H7 (cell line): ENCODE measurements around the gene SPATA6L. TPM values are rescaled to one million over a fixed set of nuclear protein-coding genes. Genes with fewer than 3 reads are reported as not detected.
"Not testable (repeated sequence)": the region's sequence is repeated elsewhere in the genome, so short reads cannot be mapped to it uniquely, and the experiment has no call there.

Experiments used
- DNase-seq: peaks from one replicate; pipeline ENCODE4 v3.0.0; 2012
- H3K27me3 ChIP-seq: 2 replicates; pipeline ENCODE4 v1.6.0; 2011; ENCODE audit warnings: mild to moderate bottlenecking, low read length; ENCODE audit not compliant: control insufficient read depth, insufficient read depth
- H3K36me3 ChIP-seq: replicated peaks from 2 replicates; pipeline ENCODE4 v1.5.1; 2011; ENCODE audit warnings: low read length; ENCODE audit not compliant: control insufficient read depth, insufficient read depth
- H3K4me3 ChIP-seq: 2 replicates; pipeline ENCODE4 v1.5.1; 2011; ENCODE audit warnings: low read depth, mild to moderate bottlenecking, control low read depth, low read length, moderate library complexity; ENCODE audit not compliant: insufficient read depth
- total RNA-seq: library from RNA; depleted of rRNA; stranded (reverse); fragments of >200 nt; shearing (Covaris generic); gene quantifications from 2 replicates; pipeline ENCODE4 v1.2.3, GENCODE V29; 2014

The SPATA6L gene
- total RNA-seq, 1 experiment from 2014 or later, result 0.48 TPM

GRCh38 chr9:4662989-4663792 lies 3.1 kb downstream of the SPATA6L start:
- peaks cover 5% of the 10 kb centered on the region for H3K27me3 ChIP-seq
- peak overlapping the region; percentile 90 for H3K4me3 ChIP-seq
- no peaks in the 10 kb centered on the region for H3K36me3 ChIP-seq
- DNase-seq, result no peak

- H3K36me3 ChIP-seq, result no peaks in the 10 kb centered on the region
- peak; percentile 93 for DNase-seq
- H3K4me3 ChIP-seq, result peak within 1 kb of the TSS; percentile 90
- peaks cover 4% of the 10 kb centered on the region for H3K27me3 ChIP-seq
Measured at GRCh38 chr9:4662108-4662988, 3.9 kb downstream of the SPATA6L start, which contains the start of gene PLPP6. Gene PLPP6 (plus strand): TSS chr9:4662294. CDS start chr9:4662376, 82 bp downstream.

DNA sequence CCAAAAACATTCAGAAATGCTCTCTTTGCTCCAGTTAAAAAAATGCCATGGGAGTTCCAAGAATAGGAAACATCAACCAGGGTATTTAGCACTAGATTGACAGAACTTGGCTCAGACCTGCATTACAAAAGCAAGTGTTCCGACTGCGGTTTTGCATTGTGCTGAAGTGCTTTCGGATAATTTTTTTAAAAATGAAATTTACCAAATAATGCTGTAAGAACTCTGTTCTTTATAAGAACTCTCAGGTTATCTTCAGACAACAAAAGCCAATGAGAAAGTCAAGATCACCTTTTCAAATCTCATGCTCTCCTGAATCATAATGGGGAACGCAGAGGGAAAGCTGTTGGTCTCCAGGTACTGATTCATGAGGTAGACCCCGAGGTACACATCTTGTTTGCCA lies 4.7 kb downstream of the SPATA6L start:
- H3K4me3 ChIP-seq, result peak overlapping the region; percentile 32
- no peaks in the 10 kb centered on the region for H3K36me3 ChIP-seq
- DNase-seq, result no peak
- peaks cover 3% of the 10 kb centered on the region for H3K27me3 ChIP-seq

DNA sequence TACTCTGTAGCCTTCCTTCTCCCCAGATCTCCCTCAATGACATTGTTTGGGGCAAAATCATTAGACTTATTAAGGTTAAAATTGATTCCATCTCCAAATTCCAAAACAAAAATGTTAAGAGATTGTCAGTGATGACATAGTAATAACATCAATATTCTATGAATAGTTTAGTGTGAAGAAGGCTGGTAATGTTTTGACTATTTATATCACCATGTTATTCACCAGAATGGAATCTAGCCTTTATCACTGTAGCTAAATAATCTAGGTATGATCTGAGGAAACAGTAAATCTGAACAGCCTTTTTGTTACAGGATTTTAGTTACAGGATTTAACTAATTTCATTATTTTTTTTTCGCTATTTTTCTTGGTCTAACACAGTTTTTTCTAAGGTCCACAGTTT lies 5.1 kb downstream of the SPATA6L start:
- Histone ChIP-seq H3K4me3 (no peak overlapping the region), H3K36me3 (no peaks in the 10 kb centered on the region), H3K27me3 (no peaks in the 10 kb centered on the region; the same call in 1 of the 2 replicates)
- no peak for DNase-seq

GRCh38 chr9:4660665-4661064 lies 5.6 kb downstream of the SPATA6L start:
- H3K4me3 ChIP-seq, H3K36me3 ChIP-seq, H3K27me3 ChIP-seq, DNase-seq: not testable (repeated sequence)

- no peak for DNase-seq
- H3K27me3 ChIP-seq, result no peaks in the 10 kb centered on the region
- H3K4me3 ChIP-seq, result no peak overlapping the region
- no peaks in the 10 kb centered on the region for H3K36me3 ChIP-seq
Measured at GRCh38 chr9:4657426-4658159, 8.7 kb downstream of the SPATA6L start.

GRCh38 chr9:4656621-4657020 lies 9.7 kb downstream of the SPATA6L start:
- H3K27me3 ChIP-seq, result no peaks in the 10 kb centered on the region
- no peaks in the 10 kb centered on the region for H3K36me3 ChIP-seq
- no peak overlapping the region for H3K4me3 ChIP-seq
- DNase-seq, result no peak

GRCh38 chr9:4656196-4656595 lies 10.1 kb downstream of the SPATA6L start:
- not testable (repeated sequence) for H3K27me3 ChIP-seq, H3K4me3 ChIP-seq, H3K36me3 ChIP-seq, DNase-seq

- H3K27me3 ChIP-seq, result no peaks in the 10 kb centered on the region
- no peak overlapping the region for H3K4me3 ChIP-seq
- no peak for DNase-seq
- H3K36me3 ChIP-seq, result no peaks in the 10 kb centered on the region
Measured at GRCh38 chr9:4654538-4654937, 11.7 kb downstream of the SPATA6L start.

GRCh38 chr9:4654084-4654483 lies 12.2 kb downstream of the SPATA6L start:
- Histone ChIP-seq H3K27me3 (no peaks in the 10 kb centered on the region), H3K4me3 (no peak overlapping the region), H3K36me3 (no peaks in the 10 kb centered on the region)
- no peak for DNase-seq

DNA sequence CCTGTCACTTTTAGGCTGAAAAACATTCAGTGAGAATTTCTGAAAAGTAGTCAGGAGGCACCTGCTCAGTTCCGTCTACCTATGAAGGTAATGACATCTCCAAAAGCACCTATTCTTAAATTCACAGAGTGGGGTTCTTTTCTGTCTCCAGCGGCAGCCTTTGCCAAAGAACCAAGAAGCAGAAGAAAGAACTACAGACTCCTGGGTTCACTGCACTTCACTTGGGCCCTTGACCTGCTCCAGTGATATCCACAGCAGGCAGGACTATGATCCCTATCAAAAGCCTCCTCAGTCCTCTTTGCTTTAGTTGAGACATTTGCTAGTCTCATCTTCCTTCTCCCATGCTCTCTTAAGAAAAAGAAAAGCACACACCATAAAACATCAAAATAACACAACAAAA lies 23.9 kb downstream of the SPATA6L start:
- no peak for DNase-seq
- Histone ChIP-seq H3K4me3 (no peak overlapping the region), H3K27me3 (no peaks in the 10 kb centered on the region), H3K36me3 (no peaks in the 10 kb centered on the region)

DNA sequence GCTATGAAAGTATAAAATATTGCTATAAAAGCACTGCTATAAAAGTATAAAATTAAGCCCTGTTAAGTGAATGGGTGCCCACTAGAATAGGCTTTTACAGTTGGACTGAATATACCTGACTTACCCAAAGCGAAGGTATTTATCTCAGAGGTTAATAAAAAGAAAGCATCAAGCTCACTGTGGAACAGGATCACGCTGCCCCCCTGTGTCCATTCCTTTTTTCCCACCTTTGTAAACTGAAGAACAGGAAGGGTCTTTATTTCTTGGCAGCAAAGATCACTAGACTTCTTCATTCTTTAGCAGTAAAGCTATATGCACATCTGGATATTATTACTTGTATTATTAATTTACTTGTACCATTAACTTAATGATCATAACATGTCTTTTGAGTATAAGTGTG lies 26.3 kb downstream of the SPATA6L start:
- peak; percentile 44 for DNase-seq
- Histone ChIP-seq H3K27me3 (no peaks in the 10 kb centered on the region), H3K4me3 (no peak overlapping the region), H3K36me3 (no peaks in the 10 kb centered on the region)

DNA sequence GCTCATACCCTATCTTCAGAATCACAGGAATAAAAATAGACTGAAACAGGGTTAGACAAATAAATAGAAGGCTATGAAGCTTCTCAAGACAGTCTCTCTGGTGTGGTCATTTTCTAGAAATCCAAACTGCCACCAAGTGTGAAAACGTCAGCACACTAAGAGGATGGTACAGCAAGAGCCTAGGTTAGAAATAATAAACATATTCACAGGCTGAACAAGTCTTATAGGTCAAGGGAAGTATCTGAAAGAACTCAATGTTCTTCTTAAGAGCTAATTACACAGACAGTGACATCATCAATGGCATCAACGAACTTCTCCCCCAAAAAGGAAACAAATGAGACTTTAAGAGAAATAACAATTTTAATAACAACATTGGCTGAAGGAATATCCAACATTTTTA lies 26.9 kb downstream of the SPATA6L start:
- no peak for DNase-seq
- no peaks in the 10 kb centered on the region for H3K27me3 ChIP-seq
- no peak overlapping the region for H3K4me3 ChIP-seq
- no peaks in the 10 kb centered on the region for H3K36me3 ChIP-seq

DNA sequence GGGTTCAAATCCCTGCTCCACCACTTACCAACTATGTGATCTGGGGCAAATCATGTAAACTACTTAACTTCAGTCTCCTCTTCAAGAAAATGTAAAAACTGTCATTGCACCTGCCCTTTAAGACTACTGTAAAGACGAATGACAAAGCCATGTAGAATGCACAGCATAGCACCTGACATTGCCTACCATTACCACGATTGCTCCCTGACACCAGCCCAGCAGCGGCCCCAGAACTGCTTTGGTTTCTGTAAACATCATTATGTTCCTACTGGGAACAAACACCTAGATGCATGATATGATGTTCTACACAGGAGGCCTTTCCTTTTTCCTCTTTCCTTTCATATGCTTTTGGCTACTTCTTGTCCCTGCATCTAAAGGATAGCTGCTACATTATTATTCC lies 27.3 kb downstream of the SPATA6L start:
- no peak for DNase-seq
- H3K4me3 ChIP-seq, result no peak overlapping the region

More for the DNA sequence above, 27.3 kb downstream of the SPATA6L start:
- Histone ChIP-seq H3K27me3 (no peaks in the 10 kb centered on the region), H3K36me3 (no peaks in the 10 kb centered on the region)
